HG02885 (cell line): Measurements from ENCODE around the gene CLEC16A.
A peak's percentile ranks its signal among the peaks of the same experiment; 100 is the strongest.

Source experiments
- ATAC-seq: cut with Tn5 transposase; IDR thresholded peaks from one replicate; pipeline ENCODE4 v1.9.1; 2021; ENCODE audit warnings: mild to moderate bottlenecking; ENCODE audit not compliant: unreplicated experiment, poor library complexity

CLEC16A gene

DNA sequence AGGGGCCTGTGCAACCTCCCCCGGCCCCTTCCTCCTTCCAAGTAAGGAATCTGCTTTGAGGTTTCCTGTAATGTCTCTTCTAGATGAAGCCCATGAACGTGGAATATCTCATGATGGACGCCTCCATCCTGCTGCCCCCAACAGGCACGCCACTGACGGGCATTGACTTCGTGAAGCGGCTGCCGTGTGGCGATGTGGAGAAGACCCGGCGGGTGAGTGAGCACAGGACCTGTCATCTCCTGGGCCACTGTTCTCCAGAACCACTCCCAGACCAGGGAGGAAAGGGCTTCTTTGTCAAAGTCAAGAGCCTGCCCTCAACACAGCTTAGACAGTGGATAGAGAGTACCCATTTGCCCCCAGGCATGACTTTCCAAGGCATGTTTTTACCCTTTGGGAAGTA, 107.1 kb downstream of the CLEC16A start:
- no peak for ATAC-seq

DNA sequence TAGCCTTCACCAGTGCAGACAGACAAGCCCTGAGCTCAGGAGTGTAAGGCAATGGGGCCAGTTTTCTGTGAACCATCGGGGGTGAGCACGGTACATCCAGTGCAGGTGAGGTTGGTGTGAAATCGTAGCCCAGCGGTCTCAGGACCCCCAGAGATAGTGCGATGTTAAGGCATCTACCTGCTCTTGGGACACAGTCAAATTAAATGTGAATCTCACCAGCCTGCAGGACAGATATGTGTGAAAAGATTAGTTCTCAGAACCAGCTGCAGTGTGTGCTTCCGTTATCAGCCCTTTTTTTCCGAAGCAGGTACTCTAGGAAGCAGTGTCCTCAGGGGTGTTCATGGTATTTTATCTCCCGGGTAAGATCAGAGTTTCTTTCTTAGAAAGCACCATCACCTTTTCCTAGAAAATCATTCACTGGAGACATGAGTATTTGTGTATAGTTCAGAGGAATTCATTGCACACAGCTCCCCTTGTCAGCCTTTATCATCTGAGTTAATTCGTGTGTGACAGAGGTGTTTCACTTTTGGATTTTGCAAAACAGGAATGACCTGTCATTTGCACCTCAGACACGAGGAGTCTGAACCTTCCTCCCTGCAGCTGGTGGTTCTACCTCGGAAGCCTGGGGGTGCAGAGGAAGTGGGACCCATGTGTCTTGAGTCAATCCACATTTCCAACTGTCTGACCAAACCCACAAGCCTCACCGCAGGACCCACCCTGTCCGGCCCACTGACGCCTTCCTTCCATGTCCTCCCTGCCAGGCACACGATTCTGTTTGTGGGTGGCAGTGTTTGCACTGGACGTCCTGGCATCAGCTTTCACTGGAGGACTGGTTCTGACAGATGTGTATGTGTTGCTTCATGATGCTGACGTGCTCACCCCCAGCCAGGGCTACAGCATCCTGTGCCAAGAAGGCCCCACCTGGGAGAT, 107.8 kb downstream of the CLEC16A start:
- ATAC-seq, result peak; percentile 76

DNA sequence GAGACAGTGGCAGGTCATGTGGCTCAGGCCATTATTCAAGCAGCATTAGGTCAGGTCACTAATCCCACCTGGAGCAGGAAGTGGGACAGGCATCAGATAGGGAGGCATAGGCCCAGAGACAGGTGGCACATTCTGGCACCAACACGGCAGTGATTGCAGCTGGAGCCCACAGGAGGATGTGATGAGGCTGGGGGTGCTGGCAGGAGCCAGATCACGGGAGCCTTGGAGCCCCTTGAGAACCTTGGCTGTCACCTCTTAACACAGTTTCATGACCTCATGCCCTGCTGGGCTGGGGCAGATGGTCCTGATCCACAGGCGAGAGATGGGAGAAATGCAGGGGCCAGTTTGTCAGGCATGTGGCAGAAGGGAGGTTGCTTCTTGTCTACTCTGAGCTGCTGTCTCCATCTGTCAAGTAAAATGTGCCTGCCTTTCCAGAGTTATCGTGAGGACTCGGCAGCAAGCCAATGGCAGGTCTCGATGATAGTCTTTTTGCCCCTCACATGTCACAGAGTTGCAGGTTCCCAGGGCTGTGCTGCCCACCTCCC, 109.6 kb downstream of the CLEC16A start:
- ATAC-seq, result no peak

DNA sequence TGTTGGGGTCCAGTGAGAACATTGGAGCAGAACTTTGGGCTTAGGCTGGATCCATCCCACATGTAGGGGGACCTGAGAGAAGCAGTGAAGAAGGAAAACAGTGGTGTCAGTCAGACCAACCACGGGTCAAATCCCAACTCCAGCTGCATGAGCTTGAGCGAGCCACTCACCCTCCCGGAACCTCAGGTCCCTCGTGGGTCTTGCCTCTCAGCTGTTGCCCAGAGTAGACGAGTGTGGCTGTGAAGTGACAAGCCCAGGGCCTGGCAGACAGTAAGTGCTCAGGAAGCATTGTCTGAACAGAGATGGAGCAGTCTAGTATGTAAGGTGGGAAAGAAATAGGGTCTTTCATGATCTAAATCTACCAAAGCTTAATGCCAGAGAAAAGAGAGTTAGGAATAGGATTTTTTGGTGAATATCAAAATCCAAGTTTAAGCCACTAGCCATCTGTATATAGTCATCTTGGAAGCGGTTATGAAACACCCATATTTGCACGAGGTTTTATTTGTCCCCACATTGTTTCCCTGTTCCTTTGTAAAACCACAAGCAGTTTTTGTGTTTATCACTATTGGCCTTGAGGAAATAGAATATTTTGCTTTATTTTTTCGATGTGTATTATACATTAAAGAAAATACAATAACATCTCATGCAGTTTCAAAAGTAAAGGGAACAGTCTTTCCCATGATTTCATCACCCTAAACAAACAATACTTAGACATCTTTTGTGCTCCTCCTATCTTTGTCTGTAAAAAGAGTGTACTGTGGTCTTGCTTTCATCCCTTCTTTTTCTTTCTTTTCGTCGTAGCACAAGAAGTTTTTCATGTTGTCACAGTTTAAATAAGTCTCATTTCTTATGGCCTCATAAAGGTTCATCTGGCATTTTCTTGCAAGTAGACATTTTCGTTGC, 112.0 kb downstream of the CLEC16A start:
- ATAC-seq, result no peak

DNA sequence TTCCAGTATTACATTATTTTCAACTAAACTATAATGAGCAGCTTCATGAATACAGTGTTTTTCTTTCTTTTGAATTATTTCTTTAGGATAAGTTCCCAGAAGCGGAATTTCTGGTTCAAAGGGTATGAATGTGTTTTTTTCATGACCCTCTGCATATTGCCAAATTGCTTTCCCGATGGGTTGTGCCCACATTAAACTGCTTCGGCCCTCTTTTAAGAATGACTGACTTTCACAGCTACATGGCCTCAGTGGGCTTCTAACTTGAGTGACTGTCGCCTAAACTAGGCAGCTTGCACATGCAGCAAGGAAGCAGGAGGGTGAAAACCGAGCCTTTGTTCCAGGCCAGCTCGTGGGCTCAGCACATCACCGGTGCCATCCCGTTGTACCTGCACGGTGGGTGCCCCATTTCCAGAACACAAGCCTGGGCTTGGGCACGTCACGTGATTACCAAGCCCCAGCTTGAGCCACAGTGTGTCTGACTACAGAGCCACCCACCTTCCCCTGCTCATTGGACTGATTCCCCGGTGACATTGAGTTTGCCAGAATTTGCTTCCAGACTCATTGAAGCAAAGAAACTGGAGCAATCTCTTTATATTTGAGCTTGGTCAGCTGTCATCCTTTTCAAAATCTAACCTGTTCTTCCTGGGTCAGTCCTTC, 112.8 kb downstream of the CLEC16A start:
- ATAC-seq, result no peak

DNA sequence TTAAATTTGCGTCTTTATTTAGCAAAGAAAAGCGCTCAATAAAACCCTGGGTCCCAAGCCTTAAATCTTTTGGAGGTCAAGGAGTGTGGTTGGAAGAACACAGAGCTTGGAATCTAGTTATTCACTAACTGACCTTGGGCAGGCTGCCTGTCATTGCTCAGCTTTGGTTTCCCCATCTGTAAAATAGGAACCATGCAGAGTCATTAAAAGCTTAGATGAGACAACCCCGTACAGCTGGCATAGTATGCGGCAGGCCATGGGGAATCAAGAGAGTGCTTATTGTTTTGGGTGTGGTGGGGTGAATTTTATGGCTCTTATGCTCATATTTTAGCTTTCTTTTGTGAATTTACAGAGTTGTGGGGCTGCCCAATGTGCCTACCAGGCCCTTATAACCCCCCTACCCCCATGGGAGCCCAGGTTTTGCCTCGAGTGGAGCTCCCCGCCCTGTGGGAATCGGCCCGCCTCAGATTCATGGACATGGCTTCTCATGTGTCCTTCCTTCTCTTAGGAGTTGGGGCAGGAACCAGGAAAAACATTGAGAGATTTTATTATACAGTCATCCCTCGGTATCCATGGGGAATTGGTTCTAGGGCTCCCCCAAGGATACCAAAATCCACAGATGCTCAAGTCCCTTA, 113.5 kb downstream of the CLEC16A start:
- ATAC-seq, result no peak

DNA sequence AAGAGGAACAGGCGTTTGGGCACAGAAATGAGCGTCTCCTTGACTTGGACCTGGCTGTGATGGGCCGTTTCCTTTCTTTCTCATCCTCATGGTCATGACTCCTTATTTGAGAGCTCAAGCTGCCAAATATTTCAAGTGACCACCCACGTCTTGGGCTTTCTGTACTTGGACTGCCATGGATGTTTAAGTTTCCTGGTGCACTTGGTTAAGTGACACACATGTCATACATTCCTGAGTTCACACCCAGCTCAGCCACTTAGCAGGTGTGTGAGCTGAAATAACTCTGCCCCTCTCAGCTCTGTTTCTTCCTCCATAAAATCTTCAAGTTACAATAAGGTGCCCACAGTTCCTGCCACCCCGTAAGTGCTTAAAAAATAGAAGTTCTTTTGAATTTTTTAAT, 114.5 kb downstream of the CLEC16A start:
- no peak for ATAC-seq

DNA sequence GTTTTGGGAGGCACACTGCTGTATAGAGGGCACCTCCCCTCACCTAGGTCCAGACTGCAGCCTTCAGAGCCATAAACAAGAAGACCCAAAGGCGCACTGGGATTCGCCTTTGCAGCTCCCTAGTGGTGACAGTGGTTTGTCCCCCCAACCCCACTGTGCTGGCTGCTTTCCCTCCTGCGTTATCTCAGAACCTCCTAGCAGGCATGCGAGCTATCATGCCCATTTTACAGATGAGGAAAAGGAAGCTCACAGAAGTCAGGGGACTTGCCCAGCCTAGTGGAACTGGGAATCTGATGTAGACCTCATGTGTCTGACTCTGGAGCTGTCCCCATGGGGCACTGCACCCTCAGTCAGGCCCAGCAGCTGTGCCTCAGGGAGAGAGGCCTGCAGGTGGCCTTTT, 115.2 kb downstream of the CLEC16A start:
- ATAC-seq, result no peak

DNA sequence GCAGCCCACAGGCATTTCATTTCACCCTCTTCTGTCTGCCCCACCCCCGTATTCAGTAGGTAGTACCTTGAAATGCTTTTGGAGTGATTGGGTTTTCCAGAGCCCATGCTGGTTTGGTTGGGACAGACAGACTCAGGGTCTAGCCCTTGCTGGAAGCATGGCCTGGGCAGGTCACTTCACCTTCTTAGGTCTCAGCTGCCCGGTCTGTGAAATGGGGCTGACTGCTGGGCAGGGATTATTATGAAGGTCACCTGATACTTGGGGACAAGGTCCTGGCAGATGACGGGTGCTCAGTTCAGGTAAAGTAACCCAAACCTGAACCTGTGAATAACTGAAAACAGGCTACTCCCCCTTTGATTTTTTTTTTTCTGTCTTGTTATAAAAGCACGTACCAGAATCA, 116.0 kb downstream of the CLEC16A start:
- ATAC-seq, result no peak

DNA sequence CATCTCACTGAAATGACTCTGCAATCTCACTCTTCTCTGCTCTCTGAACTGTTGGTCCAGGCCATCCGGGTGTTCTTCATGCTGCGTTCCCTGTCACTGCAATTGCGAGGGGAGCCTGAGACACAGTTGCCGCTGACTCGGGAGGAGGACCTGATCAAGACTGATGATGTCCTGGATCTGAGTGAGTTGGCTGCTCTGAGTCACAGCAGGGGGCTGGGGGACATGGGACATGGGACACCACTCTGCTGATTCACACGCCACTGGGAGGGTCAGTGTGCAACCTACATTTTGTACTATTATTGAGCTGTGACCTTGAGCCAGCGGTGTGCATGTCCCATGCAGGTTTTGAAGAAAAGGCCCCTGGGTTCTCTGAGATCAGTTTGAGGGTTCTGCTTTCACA, 116.5 kb downstream of the CLEC16A start:
- no peak for ATAC-seq

DNA sequence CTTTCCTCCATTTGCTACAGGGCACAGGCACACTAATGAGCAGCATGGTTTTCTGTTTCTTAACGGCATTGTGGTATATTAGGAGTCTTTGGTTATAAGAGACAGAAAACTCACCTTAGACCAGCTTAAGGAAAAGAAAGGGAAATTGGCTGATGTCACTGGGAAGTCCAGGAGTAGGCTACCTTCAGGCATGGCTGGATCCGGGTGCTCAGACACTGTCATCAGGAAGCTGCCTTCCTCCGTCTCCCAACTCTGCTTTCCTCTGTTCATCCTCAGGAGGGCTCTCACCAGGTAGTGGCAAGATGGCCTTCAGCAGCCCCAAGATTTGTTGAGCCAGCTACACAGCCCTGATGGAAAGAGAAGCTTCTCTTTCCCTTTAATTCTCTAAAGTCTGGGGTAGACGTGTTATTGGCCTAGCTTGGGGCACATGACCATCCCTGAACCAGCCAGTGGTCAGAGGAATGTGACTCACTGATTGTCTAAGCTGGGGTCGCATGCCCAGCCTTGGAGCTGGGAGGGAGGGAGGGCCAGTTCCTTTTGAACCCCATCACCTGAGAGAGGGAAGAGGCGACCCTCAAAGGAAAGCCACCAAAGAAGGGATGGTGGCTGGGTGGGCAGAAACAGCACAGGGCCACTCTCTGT, 117.4 kb downstream of the CLEC16A start:
- ATAC-seq, result no peak

DNA sequence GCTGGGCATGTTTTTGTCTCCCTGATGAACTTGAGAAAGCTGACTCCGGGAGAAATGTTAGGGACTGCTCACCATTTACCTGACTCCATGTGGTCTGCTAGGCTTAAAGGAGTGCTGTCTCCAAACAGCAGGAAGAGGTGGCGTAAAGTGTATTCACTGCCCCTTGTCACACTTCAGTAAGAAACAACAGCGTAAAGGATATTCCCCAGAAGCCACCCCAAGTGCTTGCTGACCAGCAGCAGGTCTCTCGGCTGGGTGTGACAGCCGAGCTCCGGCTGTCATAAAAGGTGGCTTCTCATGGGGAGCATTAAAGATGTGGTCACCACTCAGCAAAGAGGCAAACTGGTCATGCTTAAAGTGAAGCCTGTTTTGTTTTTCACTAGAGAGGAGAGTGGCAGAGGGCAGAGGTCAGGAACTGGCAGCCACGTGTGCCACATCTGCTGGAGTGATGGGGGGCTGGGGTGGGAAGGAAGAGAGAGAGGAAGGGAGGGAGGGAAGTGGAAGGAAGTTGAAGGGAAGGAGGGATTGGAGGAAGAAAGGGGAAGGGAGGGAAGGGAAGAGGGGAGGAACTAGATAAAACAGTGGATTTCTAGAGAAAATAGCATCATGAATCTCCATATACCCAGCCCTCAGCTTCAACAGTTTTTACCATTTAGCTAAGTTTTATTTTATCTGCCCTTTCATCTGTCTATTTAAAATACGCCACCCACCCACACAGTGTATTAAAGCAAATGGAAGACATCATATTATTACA, 119.3 kb downstream of the CLEC16A start:
- no peak for ATAC-seq

DNA sequence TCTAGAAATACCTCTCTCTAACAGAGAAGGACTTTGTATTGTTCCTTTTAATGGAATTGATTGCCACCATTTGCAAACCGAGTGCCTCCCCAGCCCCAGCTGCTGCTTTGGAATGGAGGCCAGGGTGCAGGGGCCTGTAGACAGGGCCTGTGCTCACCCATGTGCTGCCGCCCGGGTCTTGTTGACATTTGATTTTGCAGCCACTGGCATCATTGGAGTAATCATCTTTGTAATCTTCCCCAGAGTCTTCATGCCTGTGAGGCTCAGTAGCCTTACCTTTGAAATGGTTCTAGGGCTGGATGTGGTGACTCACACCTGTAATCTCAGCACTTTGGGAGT, 119.8 kb downstream of the CLEC16A start:
- no peak for ATAC-seq

DNA sequence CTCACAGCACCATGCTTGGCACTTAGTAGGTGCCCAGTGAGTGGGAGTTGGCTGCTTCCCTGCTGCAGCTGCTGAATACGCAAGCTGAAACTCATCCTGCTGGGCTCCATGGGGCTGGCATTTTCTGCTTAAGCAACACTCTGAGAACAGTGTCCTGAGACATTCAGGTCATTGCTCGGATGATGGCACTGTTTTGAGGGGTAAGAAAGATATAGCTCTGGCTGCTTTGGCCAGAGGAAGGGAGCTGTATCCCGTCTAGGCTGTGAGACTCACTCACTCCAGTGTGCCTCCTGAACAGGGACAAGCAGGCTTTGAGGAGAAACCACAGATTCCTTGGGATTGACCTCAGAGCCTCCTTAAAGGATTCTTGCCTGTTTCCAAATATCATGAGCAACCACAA, 120.5 kb downstream of the CLEC16A start:
- no peak for ATAC-seq

DNA sequence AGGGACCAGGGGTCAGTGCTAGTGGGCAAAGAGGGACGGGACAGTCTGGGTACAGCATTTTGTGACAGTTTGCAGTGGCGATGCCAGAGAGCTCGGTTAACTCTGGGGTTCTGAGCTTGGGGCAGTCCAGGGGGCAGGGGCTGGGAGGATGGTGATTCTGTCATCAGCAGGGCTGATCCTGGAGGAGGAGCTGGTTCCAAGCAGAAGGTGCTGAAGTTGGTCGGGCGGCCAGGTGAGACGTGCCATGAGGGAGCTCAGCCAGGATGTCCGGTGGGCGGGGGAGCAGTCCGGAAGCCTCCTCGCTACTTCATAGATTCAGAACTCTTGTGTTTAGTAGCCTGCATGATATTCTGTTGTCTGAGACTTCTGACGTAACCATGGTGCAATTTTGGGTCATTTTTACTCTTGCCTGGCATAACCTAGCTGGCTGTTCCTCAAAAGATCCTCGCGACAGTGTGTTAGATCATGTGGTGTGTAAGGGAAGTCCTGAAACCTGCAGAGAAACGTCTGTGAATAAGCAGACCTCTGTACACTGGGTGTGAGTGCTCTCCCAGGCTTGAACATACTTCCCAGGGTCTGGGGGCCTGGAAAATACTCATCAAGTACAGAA, 122.0 kb downstream of the CLEC16A start:
- ATAC-seq, result no peak

DNA sequence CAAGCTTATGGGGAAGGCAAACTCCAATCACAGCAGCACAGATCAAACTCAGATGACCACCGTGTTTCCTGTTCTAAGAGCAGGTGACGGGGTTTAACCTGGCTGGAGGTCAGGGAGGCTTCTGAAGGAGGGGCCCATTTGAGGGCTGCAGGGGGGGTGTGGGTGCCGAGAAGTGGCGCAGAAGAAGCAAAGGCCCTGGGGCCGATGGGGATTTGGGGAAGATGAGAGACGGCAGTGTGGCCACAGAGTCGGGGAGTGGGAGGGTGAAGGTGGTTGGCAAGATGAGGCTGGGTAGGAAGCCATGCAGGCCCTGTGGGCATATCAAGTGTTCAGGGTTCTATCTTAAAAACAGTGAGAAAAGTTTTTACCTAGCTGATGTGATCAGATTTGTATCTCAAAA, 122.9 kb downstream of the CLEC16A start:
- no peak for ATAC-seq

DNA sequence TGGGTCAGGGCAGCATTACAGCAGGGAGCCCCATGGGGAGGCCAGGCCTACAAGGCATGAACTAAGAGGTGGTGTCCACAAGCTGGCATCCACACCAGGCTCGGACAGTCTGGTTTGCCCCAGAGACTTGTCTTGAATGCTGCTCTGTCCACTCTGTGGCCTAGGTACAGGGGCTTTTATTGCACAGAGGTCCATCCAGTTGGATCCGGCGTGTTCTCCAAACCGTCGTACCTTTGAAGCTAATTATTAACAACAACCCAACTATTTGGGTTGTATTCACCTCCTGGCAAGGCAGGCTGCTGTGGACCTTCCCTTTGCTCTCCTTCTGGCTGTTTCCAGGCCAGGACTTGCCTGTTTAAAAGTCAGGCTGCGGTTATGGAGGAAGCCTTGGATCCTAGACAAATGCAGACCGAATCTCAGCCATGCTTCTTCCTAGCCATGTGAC, 123.4 kb downstream of the CLEC16A start:
- ATAC-seq, result no peak

DNA sequence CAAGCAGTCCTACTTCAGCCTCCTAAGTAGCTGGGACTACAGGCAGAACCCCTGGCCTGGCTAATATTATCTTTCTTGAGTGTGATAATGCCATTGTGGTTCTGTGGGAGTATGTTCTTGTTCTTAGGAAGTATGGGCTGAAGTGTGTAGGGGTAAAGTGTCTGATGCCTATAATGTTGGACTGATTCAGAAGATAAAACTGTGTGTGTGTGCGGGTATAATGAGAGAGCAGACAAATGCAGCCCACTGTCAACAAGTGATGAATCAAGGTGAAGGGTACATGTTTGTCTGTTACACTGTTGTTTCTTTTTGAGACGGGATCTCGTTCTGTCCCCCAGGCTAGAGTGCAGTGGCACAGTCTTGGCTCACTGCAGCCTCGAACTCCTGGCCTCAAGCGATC, 127.5 kb downstream of the CLEC16A start:
- ATAC-seq, result no peak
